Measurements from ENCODE around the gene SBF2.
"Not testable (repeated sequence)": the region's sequence is repeated elsewhere in the genome, so short reads cannot be mapped to it uniquely, and the experiment has no call there.

The SBF2 gene

GRCh38 chr11:10298342-10298741 lies 4.3 kb upstream of the SBF2 start:
- DNase-seq, result no peak

- no peak for DNase-seq
Observed at GRCh38 chr11:10295064-10295901, 1.3 kb upstream of the SBF2 start.

- DNase-seq, result peak; percentile 65
Observed at GRCh38 chr11:10294290-10294953, 403 bp upstream of the SBF2 start.

- no peak for DNase-seq
Observed at GRCh38 chr11:10291801-10292638, 2.0 kb downstream of the SBF2 start.

- no peak for DNase-seq
Observed at GRCh38 chr11:10289765-10290380, 4.1 kb downstream of the SBF2 start.

GRCh38 chr11:10288881-10289764 lies 4.9 kb downstream of the SBF2 start:
- no peak for DNase-seq

- DNase-seq, result no peak
Observed at GRCh38 chr11:10287766-10288715, 6.0 kb downstream of the SBF2 start.

GRCh38 chr11:10287140-10287539 lies 6.9 kb downstream of the SBF2 start:
- DNase-seq, result no peak

GRCh38 chr11:10285148-10285802 lies 8.7 kb downstream of the SBF2 start:
- no peak for DNase-seq

- no peak for DNase-seq
Observed at GRCh38 chr11:10283991-10284390, 10.0 kb downstream of the SBF2 start.

- DNase-seq, result no peak
Observed at GRCh38 chr11:10282117-10282516, 11.9 kb downstream of the SBF2 start.

- no peak for DNase-seq
Observed at GRCh38 chr11:10275714-10276113, 18.3 kb downstream of the SBF2 start.

- no peak for DNase-seq
Observed at GRCh38 chr11:10274726-10275125, 19.3 kb downstream of the SBF2 start.

GRCh38 chr11:10273738-10274137 lies 20.3 kb downstream of the SBF2 start:
- no peak for DNase-seq

- no peak for DNase-seq
Observed at GRCh38 chr11:10272132-10272531, 21.9 kb downstream of the SBF2 start.

- DNase-seq, result no peak
Observed at GRCh38 chr11:10268746-10269488, 25.1 kb downstream of the SBF2 start.

- DNase-seq, result no peak
Observed at GRCh38 chr11:10267821-10268220, 26.2 kb downstream of the SBF2 start.

GRCh38 chr11:10265936-10266335 lies 28.1 kb downstream of the SBF2 start:
- DNase-seq, result no peak

- DNase-seq, result not testable (repeated sequence)
Observed at GRCh38 chr11:10264716-10265115, 29.3 kb downstream of the SBF2 start.
